Measurements from ENCODE around the gene SNURF.
"Not testable (repeated sequence)": the region's sequence is repeated elsewhere in the genome, so short reads cannot be mapped to it uniquely, and the experiment has no call there.

The SNURF gene, protein sequence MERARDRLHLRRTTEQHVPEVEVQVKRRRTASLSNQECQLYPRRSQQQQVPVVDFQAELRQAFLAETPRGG

GRCh38 chr15:24954783-24955530 lies at the start of gene SNURF, which contains the start of gene SNRPN:
Gene SNURF, plus strand, starts transcription at chr15:24954987. Its CDS starts 62 bp downstream, at chr15:24955049.
Gene SNRPN, plus strand, starts transcription at chr15:24954987. Its CDS starts 19,467 bp downstream, at chr15:24974454.
- peak; percentile 87 for DNase-seq

- DNase-seq, result no peak
These were observed 38.3 kb upstream of the SNURF start for GRCh38 chr15:24916305-24917009.

DNA sequence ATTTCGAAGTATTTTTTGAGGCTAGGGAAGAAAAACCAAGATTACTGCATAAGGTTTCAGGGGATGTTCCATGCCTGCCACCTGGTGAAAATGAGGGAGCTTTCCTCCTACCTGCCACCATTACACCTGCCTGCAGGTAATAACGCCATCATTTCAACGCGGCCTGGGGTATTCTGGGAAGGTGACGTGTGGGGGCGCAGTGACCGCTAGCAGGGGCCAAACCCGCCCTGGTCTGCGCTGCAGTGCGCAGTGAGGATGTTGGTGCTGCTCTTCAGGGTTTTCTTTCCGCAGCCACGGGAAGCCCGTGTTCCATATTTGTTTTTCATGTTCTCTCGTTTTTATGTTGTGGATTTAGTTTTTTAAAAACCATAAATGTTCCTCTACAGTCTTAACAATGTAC lies 37.4 kb upstream of the SNURF start:
- no peak for DNase-seq

DNA sequence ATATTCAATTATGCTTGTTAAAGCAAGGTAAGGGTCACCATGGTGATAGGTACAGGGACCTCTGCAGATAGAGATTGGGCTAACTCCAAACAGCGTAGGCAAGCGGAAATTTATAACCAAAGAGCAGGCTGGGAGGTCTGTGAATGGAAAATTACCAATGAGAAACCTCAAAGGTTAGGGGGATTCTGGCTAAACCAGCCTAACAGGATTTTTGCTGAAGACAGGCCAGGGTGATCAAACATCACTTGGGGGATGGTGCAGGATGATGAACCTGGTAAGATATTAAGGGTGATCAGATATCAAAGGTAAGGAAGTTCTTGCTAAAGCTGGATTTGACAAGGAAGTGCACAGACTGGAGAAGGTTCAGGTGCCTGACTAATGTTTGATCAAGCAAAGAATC lies 35.3 kb upstream of the SNURF start:
- DNase-seq, result peak; percentile 53

- not testable (repeated sequence) for DNase-seq
These were observed 32.0 kb upstream of the SNURF start for GRCh38 chr15:24922781-24923180.

DNA sequence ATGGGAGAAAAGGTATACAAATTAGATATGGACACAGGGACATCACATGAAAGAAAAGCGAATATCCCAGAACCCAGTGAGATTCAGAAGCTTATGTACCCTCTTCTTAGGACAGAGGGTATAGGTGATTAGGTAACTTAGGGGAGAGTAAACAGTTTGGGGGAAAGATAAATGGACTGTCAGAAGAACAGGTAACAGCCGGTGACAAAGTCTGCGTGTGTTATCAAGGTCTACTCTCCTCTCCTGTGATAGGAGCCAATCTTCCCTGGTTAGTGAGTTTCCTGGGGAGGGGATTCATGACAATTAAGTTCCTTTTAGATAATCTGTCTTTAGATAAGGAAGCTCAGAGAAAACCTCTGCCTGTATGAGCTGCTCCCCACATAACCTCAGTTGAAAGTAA lies 30.6 kb upstream of the SNURF start:
- no peak for DNase-seq

- no peak for DNase-seq
These were observed 30.2 kb upstream of the SNURF start for GRCh38 chr15:24924621-24925020.

GRCh38 chr15:24931874-24932732 lies 22.7 kb upstream of the SNURF start:
- not testable (repeated sequence) for DNase-seq

DNA sequence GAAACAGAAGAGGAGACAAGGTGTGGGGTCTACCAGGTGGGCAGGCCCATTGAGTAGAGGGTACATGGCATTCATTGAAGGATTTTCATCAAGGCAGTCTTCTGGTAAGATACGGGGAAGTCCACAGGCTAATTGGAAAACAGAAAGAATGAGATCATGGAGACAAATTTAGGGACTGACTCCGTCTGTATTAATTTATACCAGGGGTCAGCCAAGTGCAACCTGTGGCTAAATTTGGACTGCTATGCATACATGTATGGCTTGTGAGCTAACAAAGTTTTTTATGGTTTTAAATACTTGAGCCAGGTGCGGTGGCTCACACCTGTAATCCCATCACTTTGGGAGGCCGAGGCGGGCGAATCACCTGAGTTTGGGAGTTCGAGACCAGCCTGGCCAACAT lies 21.1 kb upstream of the SNURF start:
- no peak for DNase-seq

DNA sequence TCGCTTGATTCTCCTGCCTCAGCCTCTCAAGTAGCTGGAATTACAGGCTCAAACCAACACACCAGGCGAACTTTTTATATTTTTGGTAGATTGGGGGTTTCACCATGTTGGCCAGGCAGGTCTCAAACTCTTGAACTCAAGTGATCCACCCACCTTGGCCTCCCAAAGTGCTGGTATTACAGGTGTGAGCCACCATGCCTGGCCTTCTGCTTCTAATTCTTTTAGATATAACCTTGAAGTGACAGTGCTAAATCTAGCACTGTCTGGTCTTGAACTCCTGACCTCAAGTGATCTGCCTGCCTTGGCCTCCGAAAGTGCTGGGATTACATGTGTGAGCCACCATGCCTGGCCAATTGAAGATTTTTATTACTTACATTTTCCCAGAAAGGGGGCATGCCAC lies 16.6 kb upstream of the SNURF start:
- DNase-seq, result not testable (repeated sequence)

- no peak for DNase-seq
These were observed 14.6 kb upstream of the SNURF start for GRCh38 chr15:24940236-24940635.

DNA sequence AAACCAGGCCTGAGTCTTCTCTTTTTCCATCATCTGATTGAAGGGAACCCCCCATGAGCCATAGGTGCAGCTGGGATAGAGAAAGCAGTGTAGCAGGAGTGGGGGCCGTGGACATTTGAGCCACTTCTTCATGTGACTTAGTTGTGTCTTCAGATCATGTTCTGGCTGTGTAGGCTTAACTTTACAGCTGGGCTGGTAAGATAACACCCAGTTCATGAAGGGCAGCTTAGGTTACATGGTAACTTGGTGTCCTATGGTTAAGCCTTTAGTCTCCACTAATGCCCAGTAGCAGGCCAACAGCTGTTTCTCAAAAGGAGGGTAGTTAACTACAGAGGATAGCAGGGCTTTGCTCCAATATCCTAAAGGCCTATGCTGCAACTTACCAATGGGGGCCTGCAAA lies 11.4 kb upstream of the SNURF start:
- DNase-seq, result no peak

DNA sequence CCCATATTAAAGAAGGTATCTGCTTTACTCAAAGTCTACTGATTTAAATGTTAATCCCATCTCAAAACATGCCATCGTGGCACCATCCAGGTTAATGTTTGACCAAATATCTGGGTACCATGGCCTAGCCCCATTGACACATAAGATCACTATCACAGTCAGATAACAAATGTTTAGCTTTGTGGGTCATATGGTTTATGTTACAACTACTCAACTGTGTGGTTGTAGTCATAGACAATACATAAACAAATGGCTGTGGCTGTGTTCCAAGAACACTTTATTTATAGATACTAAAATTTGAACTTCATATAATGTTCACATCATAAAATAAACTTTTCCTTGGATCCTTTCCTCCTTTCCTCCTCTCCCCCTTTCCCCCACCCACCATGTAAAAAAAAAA lies 9.8 kb upstream of the SNURF start:
- DNase-seq, result no peak

- no peak for DNase-seq
These were observed 9.1 kb upstream of the SNURF start for GRCh38 chr15:24945711-24946110.

DNA sequence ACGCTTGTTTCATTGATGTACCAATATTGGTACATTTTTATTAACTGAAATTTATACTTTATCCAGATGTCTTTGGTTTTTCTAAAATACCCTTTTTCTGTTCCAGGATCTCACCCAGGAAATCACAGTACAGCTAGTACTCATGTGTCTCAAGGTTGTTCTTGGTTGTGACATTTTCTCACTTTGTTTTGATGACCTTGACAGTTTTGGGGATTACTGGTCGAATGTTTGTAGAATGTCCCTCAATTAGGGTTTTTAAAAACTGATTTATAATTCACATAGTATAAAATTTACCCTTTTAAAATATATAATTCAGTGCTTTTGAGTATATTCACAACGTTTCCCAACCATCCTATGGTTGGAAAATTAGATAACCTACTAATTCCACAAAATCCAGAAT lies 6.3 kb upstream of the SNURF start:
- no peak for DNase-seq

DNA sequence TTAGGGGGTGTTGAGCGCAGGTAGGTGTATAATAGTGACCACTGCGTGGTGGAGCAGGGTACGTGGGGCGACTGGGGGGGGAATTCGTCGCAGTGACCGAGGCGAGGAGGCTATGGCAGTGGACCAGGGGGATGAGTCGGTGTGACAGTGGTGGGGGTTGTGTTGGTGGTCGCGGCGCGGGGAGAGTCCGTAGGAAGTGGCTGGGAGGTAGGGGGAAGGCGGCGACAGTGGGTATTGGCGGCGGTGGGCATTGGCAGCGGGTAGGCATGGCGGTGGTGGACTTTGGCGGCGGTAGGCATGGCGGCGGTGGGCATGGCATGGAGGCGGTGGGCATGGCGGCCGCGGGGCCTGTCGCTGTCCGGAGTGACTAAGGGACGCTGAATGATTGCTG lies 739 bp downstream of the SNURF start:
- no peak for DNase-seq

DNA sequence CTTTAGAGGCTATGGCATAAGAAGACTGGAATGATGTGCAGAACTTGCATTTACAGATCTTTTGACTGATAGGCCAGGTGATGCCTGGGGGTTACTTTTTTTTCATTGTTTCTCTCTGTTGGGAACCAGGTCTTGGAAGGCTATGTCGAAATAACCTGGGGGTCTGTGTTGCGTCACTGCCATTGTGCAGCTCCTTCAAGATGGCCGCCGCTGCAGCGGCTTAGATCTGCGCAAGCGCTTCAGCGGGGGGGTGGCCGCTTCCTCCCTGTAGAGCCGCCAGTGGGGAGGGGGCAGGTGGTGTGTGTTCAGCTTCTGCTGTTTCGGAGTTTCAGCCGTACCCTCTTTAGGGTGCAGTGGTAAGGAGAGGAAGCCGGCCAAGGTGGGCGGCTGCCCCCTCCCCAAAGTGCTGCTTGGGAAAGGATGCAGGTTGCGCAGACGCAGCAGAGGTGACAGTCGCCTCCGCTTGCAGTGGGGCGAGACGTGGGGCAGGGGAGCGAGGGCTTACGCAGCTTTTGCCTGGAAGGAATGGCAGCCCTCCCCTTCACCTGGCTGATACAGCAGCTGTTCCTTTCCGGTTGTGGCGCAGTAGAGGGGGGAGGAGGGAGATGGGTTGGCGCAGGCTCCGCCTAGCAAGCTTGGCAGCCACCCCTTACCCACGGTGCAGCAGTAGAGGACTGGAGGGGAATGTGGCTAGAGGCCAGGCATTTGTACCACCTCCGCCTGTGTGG lies 1.5 kb downstream of the SNURF start:
- peak; percentile 93 for DNase-seq

DNA sequence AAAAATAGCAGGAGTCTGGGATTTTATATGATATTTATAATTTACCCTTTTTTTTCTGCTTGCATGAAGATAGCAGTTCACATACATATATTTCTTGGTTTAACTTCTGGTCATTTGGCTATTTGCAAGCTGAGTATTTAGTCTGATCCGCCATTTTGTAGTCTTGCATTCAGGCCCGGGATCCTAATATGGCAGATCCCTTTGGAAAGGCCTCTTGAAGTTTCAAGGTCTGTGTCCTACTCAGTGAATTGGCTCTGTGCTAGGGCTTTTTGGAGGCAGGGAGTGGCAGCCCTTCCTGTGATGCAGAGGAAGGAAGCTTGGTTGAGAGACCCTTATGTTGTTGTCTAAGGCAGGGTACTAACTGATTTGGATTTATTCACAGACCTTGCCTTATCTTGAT lies 2.9 kb downstream of the SNURF start:
- DNase-seq, result no peak

- no peak for DNase-seq
These were observed 7.2 kb downstream of the SNURF start for GRCh38 chr15:24961967-24962366.

GRCh38 chr15:24962880-24963279 lies 8.1 kb downstream of the SNURF start:
- no peak for DNase-seq

DNA sequence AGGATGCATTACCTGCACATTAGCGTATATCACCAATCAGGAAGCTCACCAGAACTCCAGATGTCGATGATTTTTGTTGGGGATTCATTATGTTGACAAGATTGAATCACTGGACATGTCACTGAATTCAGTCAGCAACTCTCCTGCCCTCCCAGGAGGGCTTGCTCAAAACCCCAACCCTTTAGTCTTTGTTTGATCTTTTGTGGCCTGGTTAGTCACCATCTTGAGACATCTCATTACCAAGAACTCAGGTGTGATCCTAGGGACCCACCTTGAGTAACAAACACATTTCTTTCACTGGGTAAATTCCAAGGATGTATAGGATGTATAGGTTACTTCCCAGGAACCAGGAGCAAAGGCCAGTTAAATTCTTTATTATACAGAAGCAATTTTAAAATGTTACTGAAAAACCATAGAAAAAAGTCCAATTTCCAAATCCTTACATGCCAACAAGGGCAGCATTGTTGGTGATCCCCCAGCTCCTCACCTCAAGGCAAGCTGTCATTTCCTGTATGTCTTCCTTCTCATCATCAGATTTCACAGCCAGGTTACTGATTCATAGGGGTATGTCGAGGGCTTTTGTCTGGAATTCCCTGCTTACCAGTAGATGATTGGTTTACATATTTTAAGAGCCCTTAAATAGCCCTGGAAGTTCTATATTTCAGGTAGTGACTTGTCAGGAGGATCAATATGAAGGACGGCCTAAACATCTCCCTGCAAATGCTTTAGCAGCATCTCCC lies 11.7 kb downstream of the SNURF start:
- DNase-seq, result no peak

- DNase-seq, result no peak
These were observed 16.3 kb downstream of the SNURF start for GRCh38 chr15:24971052-24971451.

All from islet precursor cell (in vitro differentiated cells).